GM18909 (cell line): ENCODE measurements around the gene KDM6B.
A peak's percentile ranks its signal among the peaks of the same experiment; 100 is the strongest.
"Not testable (repeated sequence)": the region's sequence is repeated elsewhere in the genome, so short reads cannot be mapped to it uniquely, and the experiment has no call there.

Source experiments
- ATAC-seq: cut with Tn5 transposase; IDR thresholded peaks from one replicate; pipeline ENCODE4 v1.9.1; 2021; ENCODE audit warnings: mild to moderate bottlenecking; ENCODE audit not compliant: unreplicated experiment, poor library complexity

The KDM6B gene

DNA sequence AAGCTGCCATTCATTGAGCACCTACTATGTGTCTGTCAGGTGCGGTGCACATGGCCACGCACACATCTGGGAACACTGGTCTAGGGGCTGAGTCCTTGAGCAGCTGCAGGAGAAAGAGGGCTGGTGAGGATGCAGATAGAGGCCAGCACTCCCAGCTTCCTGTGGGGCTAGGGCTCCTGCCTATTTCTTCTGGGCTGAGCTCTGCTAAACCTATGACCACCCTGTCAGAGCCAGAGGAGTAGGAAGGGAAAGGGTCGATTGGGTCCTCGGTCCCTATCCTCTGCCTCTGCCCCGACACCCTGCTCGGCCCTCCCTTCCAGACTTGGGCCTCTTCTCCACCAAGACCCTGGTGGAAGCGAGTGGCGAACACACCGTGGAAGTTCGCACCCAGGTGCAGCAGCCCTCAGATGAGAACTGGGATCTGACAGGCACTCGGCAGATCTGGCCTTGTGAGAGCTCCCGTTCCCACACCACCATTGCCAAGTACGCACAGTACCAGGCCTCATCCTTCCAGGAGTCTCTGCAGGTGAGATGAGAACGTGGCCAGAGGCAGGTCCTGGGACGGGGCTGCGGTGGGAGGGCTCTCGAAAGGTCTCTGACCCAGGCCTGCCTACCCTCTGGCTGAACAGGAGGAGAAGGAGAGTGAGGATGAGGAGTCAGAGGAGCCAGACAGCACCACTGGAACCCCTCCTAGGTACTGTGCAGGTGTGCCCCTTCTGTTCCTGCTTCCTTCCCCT lies 16.9 kb downstream of the KDM6B start:
- peak; percentile 1 for ATAC-seq

GRCh38 chr17:7851438-7852261 lies 17.6 kb downstream of the KDM6B start:
- ATAC-seq, result peak; percentile 71

DNA sequence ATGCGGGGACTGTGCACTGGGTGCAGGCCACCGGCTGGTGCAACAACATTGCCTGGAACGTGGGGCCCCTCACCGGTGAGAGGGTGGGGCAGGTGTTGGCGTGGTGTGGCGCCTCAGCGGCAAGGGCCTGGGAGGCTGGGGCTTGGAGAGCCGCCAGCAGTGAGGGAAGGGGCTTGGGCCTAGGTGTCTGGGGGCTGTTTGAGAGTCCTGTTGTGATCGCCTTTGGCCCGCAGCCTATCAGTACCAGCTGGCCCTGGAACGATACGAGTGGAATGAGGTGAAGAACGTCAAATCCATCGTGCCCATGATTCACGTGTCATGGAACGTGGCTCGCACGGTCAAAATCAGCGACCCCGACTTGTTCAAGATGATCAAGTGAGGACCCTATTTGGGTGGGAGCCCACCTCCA lies 18.2 kb downstream of the KDM6B start:
- ATAC-seq, result no peak

GRCh38 chr17:7852919-7853690 lies 19.1 kb downstream of the KDM6B start:
- ATAC-seq, result no peak

GRCh38 chr17:7853691-7854038 lies 19.6 kb downstream of the KDM6B start:
- ATAC-seq, result no peak

DNA sequence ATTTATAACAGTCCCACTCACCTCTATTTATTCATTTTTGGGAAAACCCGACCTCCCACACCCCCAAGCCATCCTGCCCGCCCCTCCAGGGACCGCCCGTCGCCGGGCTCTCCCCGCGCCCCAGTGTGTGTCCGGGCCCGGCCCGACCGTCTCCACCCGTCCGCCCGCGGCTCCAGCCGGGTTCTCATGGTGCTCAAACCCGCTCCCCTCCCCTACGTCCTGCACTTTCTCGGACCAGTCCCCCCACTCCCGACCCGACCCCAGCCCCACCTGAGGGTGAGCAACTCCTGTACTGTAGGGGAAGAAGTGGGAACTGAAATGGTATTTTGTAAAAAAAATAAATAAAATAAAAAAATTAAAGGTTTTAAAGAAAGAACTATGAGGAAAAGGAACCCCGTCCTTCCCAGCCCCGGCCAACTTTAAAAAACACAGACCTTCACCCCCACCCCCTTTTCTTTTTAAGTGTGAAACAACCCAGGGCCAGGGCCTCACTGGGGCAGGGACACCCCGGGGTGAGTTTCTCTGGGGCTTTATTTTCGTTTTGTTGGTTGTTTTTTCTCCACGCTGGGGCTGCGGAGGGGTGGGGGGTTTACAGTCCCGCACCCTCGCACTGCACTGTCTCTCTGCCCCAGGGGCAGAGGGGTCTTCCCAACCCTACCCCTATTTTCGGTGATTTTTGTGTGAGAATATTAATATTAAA lies 20.2 kb downstream of the KDM6B start:
- no peak for ATAC-seq

DNA sequence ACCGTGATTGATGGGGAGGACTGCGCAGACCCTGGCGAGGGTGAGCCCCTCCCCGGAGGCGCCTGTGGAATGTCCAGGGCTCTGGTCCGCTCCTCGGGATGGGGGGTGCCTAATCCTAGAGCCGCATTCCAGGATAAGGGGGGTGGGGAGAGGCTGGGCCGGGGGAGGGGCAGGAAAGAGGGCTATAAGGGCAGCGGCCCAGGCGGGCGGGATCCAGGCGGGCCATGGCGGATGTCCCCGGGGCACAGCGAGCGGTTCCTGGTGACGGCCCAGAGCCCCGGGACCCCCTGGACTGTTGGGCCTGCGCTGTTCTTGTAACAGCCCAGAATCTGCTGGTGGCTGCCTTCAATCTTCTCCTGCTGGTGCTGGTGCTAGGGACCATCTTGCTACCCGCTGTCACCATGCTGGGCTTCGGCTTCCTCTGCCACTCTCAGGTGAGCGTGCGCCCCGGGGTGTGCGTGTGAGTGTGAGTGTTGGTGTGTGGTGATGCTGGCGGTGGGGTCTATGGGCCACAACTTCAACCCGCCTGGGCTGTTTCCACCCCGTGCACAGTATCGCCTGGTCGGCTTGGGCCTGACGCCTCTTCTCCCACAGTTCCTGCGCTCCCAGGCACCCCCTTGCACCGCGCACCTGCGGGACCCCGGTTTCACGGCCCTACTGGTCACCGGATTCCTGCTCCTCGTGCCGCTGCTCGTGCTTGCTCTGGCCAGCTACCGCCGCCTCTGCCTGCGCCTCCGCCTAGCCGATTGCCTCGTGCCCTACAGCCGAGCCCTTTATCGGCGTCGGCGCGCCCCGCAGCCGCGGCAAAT lies 21.0 kb downstream of the KDM6B start, which contains the start of gene TMEM88:
Gene TMEM88 (plus strand): TSS at position 216 of the 809 bp plus-strand sequence. CDS start 9 bp downstream, at position 225.
- ATAC-seq, result no peak

DNA sequence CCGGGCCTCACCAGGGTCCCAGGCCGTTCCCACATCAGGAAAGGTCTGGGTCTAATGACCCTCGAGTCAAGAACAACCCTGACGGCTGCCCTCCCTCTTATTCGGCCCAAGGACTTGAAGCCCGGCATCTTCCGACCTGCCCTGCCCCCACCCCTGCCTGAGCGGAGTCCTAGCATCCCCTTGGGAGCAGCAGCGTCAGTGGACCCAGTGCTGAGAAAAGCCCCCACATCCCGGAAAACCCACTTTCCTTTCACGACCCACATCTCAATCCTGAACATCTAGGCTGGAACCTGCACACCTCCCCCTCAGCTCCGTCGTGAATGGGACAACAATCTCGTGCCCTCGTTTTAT lies 21.6 kb downstream of the KDM6B start:
- ATAC-seq, result no peak

GRCh38 chr17:7856011-7856810 lies 22.2 kb downstream of the KDM6B start:
- no peak for ATAC-seq

GRCh38 chr17:7856811-7857712 lies 23.0 kb downstream of the KDM6B start, which contains the start of gene NAA38:
Gene NAA38, minus strand, starts transcription at chr17:7857559. Its CDS starts 96 bp downstream, at chr17:7857463.
- ATAC-seq, result peak; percentile 79

- ATAC-seq, result peak; percentile 37
Observed at GRCh38 chr17:7857713-7858521, 23.9 kb downstream of the KDM6B start, which contains the start of gene CYB5D1. Gene CYB5D1, plus strand, starts transcription at chr17:7858003. Its CDS starts 132 bp downstream, at chr17:7858135.

DNA sequence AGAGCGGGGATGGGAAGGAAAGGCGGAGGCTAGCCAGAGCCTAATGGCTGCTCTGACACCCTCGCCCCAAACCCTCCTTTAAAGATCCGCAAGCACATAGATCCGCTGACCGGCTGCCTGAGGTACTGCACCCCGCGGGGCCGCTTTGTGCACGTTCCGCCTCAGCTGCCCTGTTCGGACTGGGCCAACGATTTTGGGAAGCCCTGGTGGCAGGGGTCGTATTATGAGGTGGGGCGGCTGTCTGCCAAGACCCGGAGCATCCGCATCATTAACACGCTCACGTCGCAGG lies 24.4 kb downstream of the KDM6B start:
- no peak for ATAC-seq

GRCh38 chr17:7859028-7859427 lies 25.0 kb downstream of the KDM6B start:
- ATAC-seq, result no peak

DNA sequence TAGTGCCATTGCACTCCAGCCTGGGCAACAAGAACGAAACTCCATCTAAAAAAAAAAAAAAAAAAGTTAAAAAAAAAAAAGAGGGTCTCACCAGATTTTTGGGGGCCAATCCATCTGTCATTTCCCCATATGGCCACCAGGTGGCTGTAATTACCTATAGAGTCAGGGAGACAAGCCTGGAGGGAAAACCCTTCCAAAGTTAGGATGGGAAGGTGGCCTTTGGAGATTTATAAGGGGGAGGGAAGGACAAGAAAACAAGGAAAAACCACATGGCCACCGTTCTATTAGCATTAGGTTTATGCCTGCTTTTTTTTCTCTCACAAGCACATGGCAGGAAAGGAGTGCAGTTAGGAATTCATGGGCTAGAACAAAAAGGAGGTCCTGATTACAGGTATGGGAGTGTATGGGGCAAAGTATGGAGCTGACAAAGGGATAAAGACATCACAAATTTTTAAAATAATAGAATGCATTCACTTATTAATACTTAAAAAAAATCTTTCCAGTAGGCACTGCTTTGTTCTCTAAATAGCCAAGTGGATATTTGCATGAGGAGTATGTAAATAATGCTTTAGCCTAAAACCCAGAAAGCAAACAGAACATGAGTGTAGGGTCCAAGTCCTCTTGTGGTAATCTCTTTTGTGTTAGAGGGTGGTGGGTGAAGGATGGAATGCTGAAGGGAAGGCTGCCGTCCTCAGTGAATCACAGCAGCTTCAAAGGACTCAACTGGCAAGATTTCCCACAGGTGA lies 28.8 kb downstream of the KDM6B start:
- ATAC-seq, result no peak

- not testable (repeated sequence) for ATAC-seq
Observed at GRCh38 chr17:7864384-7864783, 30.4 kb downstream of the KDM6B start.

DNA sequence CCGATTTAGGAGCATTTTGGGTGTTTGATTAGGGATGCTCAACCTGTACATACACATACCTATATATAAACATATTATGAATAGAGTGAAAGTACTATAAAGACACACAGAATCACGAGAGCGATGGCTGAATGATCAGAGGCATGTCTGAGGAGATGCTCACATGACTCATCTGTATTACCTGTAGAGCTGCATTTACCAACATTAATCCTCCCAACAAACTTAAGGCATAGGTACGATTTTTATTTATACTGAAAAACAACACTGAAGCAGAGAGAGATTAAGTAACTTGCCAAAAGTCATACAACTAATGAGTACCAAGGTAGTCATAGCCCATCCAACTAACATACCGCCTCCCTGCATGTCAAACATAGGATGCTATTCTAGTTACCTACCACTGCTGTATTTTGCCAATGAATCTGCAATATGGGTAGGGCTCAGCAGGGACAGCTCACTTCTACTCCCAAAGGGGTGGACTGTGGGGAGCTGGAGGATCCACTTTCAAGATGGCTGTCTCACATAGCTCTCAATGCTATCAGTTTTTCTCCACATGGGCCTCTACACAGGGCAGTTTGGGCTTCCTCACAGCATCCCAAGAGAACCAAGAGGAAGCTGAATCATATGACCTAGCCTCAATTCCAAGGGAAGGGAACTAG lies 31.1 kb downstream of the KDM6B start:
- no peak for ATAC-seq
